HTR-8/SVneo (cell line): ENCODE results near the gene SCN9A.
"Not testable (repeated sequence)": the region's sequence is repeated elsewhere in the genome, so short reads cannot be mapped to it uniquely, and the experiment has no call there.

Experiments used
- DNase-seq: peaks from one replicate; pipeline ENCODE4 v3.0.0; 2011; ENCODE audit warnings: low spot score, mixed read lengths; ENCODE audit not compliant: insufficient read length
- FAIRE-seq: peaks from 2 replicates; lab custom pipeline; 2011; peaks lifted over from hg19 to GRCh38; lab: Jason Lieb, UNC

SCN9A gene

DNA sequence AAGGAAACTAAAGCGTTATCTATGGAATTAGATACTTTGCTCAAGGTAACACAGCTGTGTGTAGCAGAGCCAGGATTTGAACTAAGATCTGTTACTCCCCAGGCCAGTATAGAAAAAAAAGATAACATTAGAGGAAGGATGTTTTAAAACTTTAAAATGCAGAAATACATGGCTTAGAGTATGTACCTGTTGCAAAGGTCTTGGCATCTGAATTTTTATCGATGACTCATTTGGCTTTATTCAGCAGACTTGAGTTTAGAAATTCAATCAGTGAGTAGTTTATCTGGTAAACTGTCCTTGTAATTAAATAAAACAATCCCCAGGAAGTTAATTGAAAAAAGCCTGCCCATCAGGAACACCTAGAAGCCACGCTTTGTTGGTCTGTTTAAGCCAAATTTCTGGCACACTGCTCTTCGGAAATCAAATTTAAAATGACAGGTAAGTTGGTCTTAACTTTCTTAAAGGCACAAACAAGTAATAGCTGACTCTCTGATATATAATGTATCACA, 36.9 kb downstream of the SCN9A start:
- FAIRE-seq (no peak), DNase-seq (no peak)

GRCh38 chr2:166337932-166338331, 37.8 kb downstream of the SCN9A start:
- no peak for FAIRE-seq
- DNase-seq = no peak

DNA sequence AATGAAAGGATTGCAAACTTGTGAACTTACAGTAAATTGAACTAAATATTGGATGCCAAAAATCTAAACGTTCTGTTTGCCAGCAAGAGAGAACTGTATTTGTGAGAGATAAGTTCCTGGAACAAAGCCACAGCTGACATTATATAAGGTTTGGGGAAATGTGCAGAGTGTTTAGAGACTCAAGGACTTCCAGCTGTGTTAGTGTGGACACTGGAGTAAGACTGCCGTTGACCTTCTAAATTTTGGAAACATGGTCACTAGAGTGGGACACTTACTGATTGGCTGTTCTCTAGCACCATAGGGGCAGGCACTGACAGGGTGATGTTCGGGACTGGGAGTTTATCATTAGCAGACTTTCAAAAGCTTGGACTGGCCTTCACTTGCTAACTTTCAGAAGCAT, 40.5 kb downstream of the SCN9A start:
- no peak for DNase-seq
- FAIRE-seq = no peak

DNA sequence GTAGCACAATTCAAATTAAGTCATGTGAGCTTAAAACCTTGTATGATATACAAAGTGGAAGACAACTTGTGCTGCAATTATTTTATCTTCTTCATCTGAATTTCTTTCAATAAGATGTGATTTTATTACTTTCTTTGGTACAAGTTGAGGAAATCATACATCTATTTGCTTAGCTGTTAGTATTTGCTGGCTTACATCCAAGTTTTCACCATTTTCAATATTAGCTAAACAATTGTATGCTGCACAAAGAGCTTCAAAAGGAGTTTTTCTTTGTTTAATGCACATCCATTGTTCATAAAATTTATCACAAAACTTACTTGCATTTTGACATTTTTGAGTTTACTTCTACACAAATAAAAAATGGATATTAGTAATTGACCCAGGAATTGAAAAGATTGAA, 40.9 kb downstream of the SCN9A start:
- DNase-seq (no peak), FAIRE-seq (no peak)

DNA sequence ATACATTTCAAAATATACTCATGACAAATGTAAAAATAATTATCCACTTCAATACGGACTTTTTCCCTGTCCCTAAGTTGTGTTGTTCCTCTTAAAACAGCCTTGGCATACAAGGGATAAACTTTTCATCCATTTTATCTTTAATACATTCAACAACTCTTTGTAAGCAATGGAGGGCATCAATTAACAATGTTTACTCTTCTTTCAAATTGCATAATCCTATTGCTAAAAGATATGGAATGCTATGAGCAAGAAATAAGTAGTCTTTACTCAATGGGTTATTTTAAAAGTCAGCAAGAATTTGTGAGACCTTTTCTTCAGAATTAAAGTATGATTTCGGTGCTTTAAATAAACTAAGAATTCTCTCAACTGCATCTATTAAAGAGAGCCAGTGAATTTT, 41.9 kb downstream of the SCN9A start:
- FAIRE-seq (no peak), DNase-seq (no peak)

- FAIRE-seq = no peak
Observed at GRCh38 chr2:166332106-166332505, 43.6 kb downstream of the SCN9A start.

GRCh38 chr2:166331468-166331867, 44.3 kb downstream of the SCN9A start:
- no peak for FAIRE-seq
- DNase-seq = no peak

More at GRCh38 chr2:166332106-166332505, 43.6 kb downstream of the SCN9A start:
- DNase-seq = no peak

DNA sequence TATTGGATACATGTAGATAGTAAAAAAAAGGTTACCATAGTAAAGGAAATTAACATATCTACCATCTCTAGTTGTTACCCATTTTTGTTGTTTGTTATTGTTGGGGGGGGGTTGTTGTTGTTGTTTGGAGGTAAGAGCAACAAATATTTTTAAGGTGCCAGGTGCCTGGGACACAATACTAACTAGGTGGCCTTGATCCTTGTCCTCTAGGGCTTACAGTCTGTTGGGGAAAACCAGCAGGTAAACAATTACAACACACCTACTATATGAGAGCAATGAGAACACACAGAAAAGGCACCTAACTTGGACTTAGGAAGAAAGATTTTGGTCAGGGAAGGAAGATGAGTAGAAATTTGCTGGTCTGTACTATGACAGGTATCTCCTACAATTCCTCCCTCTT, 46.3 kb downstream of the SCN9A start:
- FAIRE-seq (no peak), DNase-seq (no peak)

GRCh38 chr2:166328147-166328546, 47.6 kb downstream of the SCN9A start:
- FAIRE-seq (no peak), DNase-seq (no peak)

DNA sequence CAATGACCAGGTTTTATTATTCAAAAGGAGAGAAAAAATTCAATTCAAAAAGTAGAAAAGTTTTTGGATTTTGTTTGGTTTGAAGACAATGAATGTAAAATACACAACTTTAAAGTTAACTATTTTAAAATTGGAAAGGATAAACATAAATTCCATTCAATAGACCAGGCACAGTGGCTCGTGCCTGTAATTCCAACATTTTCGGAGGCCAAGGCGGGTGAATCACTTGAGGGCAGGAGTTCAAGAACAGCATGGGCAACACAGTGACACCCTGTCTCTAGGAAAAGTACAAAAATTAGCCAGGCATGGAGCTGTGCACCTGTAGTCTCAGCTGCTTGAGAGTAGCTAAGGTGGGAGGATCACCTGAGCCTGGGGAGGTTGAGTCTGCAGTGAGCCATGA, 54.7 kb downstream of the SCN9A start:
- FAIRE-seq = no peak
- no peak for DNase-seq

DNA sequence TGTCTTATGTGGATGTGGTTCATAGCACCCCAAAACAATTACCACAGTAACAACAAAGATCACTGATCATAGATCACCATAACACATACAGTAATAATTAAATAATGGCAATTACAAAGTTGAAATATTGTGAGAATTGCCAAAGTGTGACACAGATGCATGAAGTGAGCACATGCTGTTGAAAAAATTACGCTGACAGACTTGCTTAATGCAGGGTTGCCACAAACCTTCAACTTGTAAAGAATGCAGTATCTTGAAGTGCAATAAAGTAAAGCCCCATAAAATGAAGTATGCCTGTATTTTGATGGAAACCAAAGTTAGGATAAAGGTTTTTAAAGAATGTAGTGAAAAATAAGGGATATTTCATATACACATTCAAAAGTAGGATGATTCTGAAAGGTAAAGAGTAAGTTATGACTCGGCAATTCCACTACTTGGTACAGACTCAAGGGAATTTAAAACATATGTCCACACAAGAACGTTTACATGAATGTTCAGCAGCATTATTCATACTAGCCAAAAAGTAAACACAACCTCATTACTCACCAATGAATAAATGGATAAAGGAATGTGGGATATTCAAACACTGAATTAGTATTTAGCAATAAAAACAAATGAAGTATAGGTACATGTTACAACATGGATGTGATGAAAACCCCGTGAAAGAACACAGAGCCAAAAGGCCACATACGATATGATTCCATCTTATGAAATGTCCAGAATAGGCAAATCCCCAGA, 61.6 kb downstream of the SCN9A start:
- DNase-seq (no peak), FAIRE-seq (no peak)

DNA sequence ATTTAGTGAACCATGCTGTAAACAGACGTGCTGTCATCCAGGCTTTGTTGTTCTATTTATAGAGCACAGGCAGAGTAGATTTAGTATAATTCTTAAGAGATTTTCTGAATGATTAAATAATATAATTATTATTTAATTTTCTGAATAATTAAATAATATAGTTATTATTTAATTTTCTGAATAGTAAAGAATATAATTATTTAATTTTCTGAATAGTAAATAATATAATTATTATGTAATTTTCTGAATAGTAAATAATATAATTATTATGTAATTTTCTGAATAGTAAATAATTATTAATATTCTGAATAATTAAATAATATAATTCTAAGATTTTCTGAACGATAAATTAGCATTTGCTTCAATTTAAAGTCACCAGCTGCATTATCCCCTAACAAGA, 62.9 kb downstream of the SCN9A start:
- FAIRE-seq, DNase-seq: not testable (repeated sequence)

DNA sequence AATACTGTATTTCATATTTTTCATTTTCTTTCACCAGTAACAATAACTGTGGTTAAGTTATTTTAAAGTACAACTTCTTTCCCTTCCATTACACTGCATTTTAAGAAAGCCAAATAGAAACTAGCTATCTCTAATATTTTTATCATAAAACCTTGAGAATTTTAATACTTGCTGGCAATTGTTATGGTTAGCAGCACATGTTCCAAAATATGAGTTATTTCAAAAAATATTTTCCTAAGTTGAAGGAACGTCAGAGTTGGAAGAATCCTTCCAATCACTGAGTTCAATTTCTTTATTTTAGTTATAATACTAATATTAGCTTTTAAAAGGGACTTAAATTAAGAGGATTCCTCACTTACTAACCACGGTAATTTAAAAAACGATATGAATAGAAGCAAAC, 68.4 kb downstream of the SCN9A start:
- DNase-seq (no peak), FAIRE-seq (no peak)

DNA sequence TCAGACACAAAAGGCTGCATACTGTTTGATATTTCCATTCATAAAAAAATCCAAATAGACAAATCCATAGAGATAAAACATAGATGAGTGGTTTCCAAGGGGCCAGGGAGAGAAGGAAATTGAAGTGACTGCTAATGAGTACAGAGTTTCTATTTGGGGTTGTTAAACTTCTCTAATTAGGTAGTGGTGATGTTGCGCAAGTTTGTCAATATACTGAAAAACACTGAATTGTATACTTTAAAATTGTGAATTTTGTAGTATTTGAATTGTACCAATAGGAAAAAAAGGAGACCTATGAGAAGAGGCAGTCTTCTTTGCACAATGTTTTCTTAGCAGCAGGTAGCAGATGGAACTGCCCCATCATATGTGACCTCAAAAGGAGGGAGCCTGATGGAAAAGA, 71.1 kb downstream of the SCN9A start:
- FAIRE-seq = no peak
- no peak for DNase-seq

DNA sequence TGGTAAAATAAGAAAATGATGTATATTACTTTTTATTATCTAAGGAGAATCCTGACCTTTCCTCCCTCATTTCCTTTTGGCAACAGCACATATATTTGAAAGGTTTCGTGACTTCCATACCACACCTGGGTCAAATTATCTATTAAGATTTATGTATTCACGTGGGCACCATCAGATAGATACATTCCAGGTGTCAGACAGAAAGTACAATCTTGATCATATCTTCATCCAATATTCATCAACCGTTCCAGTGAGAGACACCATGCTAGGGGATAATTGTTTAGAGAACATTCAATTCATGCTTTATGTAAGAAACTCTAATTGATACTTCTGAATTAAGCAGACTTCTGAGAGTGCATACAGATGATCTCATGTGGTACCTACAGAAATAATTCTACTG, 73.7 kb downstream of the SCN9A start:
- DNase-seq (no peak), FAIRE-seq (no peak)

GRCh38 chr2:166297951-166298350, 77.8 kb downstream of the SCN9A start:
- DNase-seq (no peak), FAIRE-seq (no peak)

- DNase-seq = no peak
Observed at GRCh38 chr2:166293984-166294383, 81.8 kb downstream of the SCN9A start.

GRCh38 chr2:166285215-166285614, 90.5 kb downstream of the SCN9A start:
- no peak for FAIRE-seq

More at GRCh38 chr2:166293984-166294383, 81.8 kb downstream of the SCN9A start:
- no peak for FAIRE-seq

DNA sequence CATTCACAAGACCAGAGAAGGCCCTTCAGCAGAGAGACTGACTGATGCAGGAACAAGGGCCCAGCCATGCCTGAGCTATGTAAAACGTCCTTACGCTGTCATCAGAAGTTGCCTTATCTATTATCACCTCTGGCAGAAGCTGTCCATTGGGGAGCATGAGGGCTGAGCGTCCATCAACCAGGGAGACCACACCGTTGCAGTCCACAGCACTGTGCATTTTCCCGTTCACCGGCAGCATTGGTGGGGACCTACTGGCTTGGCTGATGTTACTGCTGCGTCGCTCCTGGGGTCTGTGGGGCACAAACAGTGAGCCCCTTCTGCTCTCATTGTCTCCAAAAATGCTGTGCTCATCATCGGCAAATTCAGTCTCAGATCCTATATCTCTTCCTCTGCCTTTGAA, 91.4 kb downstream of the SCN9A start:
- no peak for FAIRE-seq
- DNase-seq = no peak

More at GRCh38 chr2:166285215-166285614, 90.5 kb downstream of the SCN9A start:
- no peak for DNase-seq

DNA sequence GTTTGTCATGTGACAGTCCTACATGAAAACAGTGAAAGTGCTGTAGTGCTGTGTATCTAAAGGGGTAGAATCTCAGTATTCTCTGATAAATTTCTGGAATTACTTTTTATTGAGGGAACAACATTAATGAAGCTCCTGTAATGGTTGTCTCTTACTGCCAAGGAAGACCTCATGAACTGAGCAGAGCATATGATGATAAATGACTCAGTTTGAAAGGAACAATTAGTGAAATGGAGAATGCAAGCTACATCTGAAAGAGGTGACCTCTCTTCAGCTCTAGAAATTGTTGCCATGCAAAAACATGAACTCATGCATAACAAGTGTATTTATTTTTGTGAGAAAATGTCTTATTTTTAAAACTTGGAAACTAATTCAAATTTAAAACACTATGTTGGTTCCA, 93.6 kb downstream of the SCN9A start:
- no peak for FAIRE-seq

DNA sequence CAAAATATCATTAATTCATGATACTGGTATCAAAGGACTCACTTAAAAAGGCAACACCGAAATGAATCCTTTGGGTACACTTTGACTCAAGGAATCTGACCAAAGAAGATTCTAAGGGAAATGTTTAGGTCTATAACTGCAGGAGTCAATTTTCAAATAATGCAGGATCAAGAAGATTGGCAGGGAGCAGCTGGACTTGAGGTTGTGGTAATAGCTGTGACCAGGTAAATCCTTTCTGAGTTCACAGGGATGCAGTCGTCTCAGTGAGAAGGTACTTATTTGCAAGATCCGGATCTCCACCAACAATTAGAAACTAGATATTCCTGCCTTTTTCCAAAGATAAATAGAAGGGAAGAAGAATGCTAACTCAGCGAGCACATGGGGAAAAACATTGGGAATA, 96.9 kb downstream of the SCN9A start:
- no peak for DNase-seq
- no peak for FAIRE-seq

More for the DNA sequence above, 93.6 kb downstream of the SCN9A start:
- DNase-seq = no peak

DNA sequence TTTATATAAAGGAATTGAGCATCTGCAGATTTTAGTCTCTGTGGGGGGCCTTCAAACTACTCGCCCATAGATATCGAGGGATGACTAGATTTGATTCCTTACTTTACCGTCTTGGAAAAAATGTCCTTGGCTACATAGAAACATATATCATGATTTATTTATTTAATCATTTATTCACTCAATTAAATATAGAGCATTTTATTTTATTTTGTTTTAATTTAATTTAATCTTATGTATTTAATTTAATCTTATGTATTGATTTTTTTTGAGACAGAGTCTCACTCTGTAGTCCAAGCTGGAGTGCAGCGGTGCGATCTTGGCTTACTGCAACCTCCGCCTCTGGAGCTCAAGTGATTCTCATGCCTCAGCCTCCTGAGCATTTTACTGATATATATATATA, 105.4 kb downstream of the SCN9A start:
- no peak for FAIRE-seq
- DNase-seq = no peak
